ES-I3 (cell line): ENCODE results near the gene TOPORS.
A peak's percentile ranks its signal among the peaks of the same experiment; 100 is the strongest.

Source experiments
- H3K36me3 ChIP-seq: 2 replicates; pipeline ENCODE4 v1.6.1; 2013; ENCODE audit warnings: mild to moderate bottlenecking, low read length, control low read depth, moderate library complexity; ENCODE audit not compliant: insufficient read depth
- H3K4me1 ChIP-seq: 2 replicates; pipeline ENCODE4 v1.6.1; 2013; ENCODE audit warnings: mild to moderate bottlenecking, control low read depth, low read length; ENCODE audit not compliant: insufficient read depth
- H3K9ac ChIP-seq: 2 replicates; pipeline ENCODE4 v1.6.1; 2013; ENCODE audit warnings: low read depth, mild to moderate bottlenecking, low read length, moderate library complexity
- H3K9me3 ChIP-seq: 2 replicates; pipeline ENCODE4 v1.6.1; 2013; ENCODE audit warnings: mild to moderate bottlenecking, low read length, moderate library complexity; ENCODE audit not compliant: control insufficient read depth, insufficient read depth

The TOPORS gene

GRCh38 chr9:32577316-32577715 lies 24.9 kb upstream of the TOPORS start:
- no peak overlapping the region for H3K9ac ChIP-seq
- H3K4me1 ChIP-seq = peaks cover 8% of the 10 kb centered on the region; the same call in 1 of the 2 replicates
- H3K9me3 ChIP-seq = no peaks in the 10 kb centered on the region
- H3K36me3 ChIP-seq = no peaks in the 10 kb centered on the region

- Histone ChIP-seq H3K4me1 (peaks cover 16% of the 10 kb centered on the region; the same call in 1 of the 2 replicates), H3K36me3 (peaks cover 3% of the 10 kb centered on the region; the same call in 1 of the 2 replicates), H3K9ac (no peak overlapping the region), H3K9me3 (no peaks in the 10 kb centered on the region)
Observed at GRCh38 chr9:32574858-32575257, 22.5 kb upstream of the TOPORS start.

GRCh38 chr9:32573821-32574220 lies 21.4 kb upstream of the TOPORS start:
- no peaks in the 10 kb centered on the region for H3K9me3 ChIP-seq
- H3K36me3 ChIP-seq = peaks cover 3% of the 10 kb centered on the region; the same call in 1 of the 2 replicates
- no peak overlapping the region for H3K9ac ChIP-seq
- H3K4me1 ChIP-seq = peaks cover 16% of the 10 kb centered on the region; the same call in 1 of the 2 replicates

- Histone ChIP-seq H3K4me1 (0 out of 2 replicates have a peak, but pooled peaks cover 11% of the 10 kb centered on the region), H3K36me3 (peaks cover 3% of the 10 kb centered on the region; the same call in 1 of the 2 replicates), H3K9me3 (no peaks in the 10 kb centered on the region), H3K9ac (peak within 1 kb of the TSS; percentile 83)
Observed at GRCh38 chr9:32572900-32573523, 20.6 kb upstream of the TOPORS start, which contains the start of gene NDUFB6. Gene NDUFB6, minus strand, starts transcription at chr9:32573159. Its CDS starts 99 bp downstream, at chr9:32573060.

GRCh38 chr9:32571969-32572899 lies 19.8 kb upstream of the TOPORS start:
- 0 out of 2 replicates have a peak, but pooled peaks cover 8% of the 10 kb centered on the region for H3K4me1 ChIP-seq
- peaks cover 3% of the 10 kb centered on the region; the same call in 1 of the 2 replicates for H3K36me3 ChIP-seq
- H3K9ac ChIP-seq = peak overlapping the region; percentile 83
- no peaks in the 10 kb centered on the region for H3K9me3 ChIP-seq

- Histone ChIP-seq H3K9me3 (no peaks in the 10 kb centered on the region), H3K36me3 (peaks cover 3% of the 10 kb centered on the region; the same call in 1 of the 2 replicates), H3K4me1 (0 out of 2 replicates have a peak, but pooled peaks cover 8% of the 10 kb centered on the region), H3K9ac (no peak overlapping the region)
Observed at GRCh38 chr9:32570262-32570661, 17.9 kb upstream of the TOPORS start.

GRCh38 chr9:32566770-32567169 lies 14.4 kb upstream of the TOPORS start:
- no peak overlapping the region for H3K9ac ChIP-seq
- 0 out of 2 replicates have a peak, but pooled peaks cover 6% of the 10 kb centered on the region for H3K4me1 ChIP-seq
- H3K9me3 ChIP-seq = no peaks in the 10 kb centered on the region
- peaks cover 3% of the 10 kb centered on the region; the same call in 1 of the 2 replicates for H3K36me3 ChIP-seq

GRCh38 chr9:32565967-32566366 lies 13.6 kb upstream of the TOPORS start:
- H3K36me3 ChIP-seq = peaks cover 3% of the 10 kb centered on the region; the same call in 1 of the 2 replicates
- no peaks in the 10 kb centered on the region for H3K9me3 ChIP-seq
- H3K4me1 ChIP-seq = no peaks in the 10 kb centered on the region
- H3K9ac ChIP-seq = no peak overlapping the region

- Histone ChIP-seq H3K4me1 (no peaks in the 10 kb centered on the region), H3K36me3 (no peaks in the 10 kb centered on the region), H3K9me3 (no peaks in the 10 kb centered on the region), H3K9ac (no peak overlapping the region)
Observed at GRCh38 chr9:32558408-32558934, 6.1 kb upstream of the TOPORS start.

- Histone ChIP-seq H3K4me1 (no peaks in the 10 kb centered on the region), H3K9me3 (no peaks in the 10 kb centered on the region), H3K9ac (no peak overlapping the region), H3K36me3 (no peaks in the 10 kb centered on the region)
Observed at GRCh38 chr9:32554591-32554990, 2.2 kb upstream of the TOPORS start.

- H3K4me1 ChIP-seq = no peaks in the 10 kb centered on the region
- H3K9ac ChIP-seq = no peak overlapping the region
- no peaks in the 10 kb centered on the region for H3K9me3 ChIP-seq
- no peaks in the 10 kb centered on the region for H3K36me3 ChIP-seq
Observed at GRCh38 chr9:32554107-32554506, 1.7 kb upstream of the TOPORS start.

- Histone ChIP-seq H3K9ac (peak overlapping the region; percentile 97), H3K4me1 (no peaks in the 10 kb centered on the region), H3K9me3 (no peaks in the 10 kb centered on the region), H3K36me3 (no peaks in the 10 kb centered on the region)
Observed at GRCh38 chr9:32551276-32552051, 922 bp downstream of the TOPORS start.

GRCh38 chr9:32550562-32551275 lies 1.7 kb downstream of the TOPORS start:
- no peaks in the 10 kb centered on the region for H3K4me1 ChIP-seq

More at GRCh38 chr9:32550562-32551275, 1.7 kb downstream of the TOPORS start:
- Histone ChIP-seq H3K36me3 (no peaks in the 10 kb centered on the region), H3K9me3 (no peaks in the 10 kb centered on the region), H3K9ac (peak overlapping the region; percentile 97)
